Calu3 (cell line): ENCODE data around the gene SLC3A2. TPM values are rescaled to one million over a fixed set of nuclear protein-coding genes. Genes with fewer than 3 reads are reported as not detected.
A peak's percentile ranks its signal among the peaks of the same experiment; 100 is the strongest.

Experiments
- BruUV-seq: library from RNA; stranded (reverse); fragments of 400-500 nt; replicated peaks from 2 replicates; lab custom pipeline; 2021; lab: Mats Ljungman, UMichigan
- CTCF ChIA-PET: fragments of 300-600 bp; sonication (Branson Sonifier 250); formaldehyde crosslinking; loops from one replicate; lab custom pipeline; 2022; ENCODE audit warnings: antibody characterized with exemption; lab: Charles Lee
- DNase-seq: peaks from one replicate; pipeline ENCODE4 v3.0.0; 2022
- H3K27ac Mint-ChIP-seq: one replicate; pipeline ENCODE4 v1.8.0; 2022; ENCODE audit warnings: mixed read lengths; ENCODE audit not compliant: unreplicated experiment
- H3K27me3 Mint-ChIP-seq: one replicate; pipeline ENCODE4 v1.8.0; 2022; ENCODE audit warnings: mixed read lengths; ENCODE audit not compliant: unreplicated experiment
- H3K36me3 Mint-ChIP-seq: one replicate; pipeline ENCODE4 v1.8.0; 2022; ENCODE audit warnings: mild to moderate bottlenecking, moderate library complexity, mixed read lengths; ENCODE audit not compliant: insufficient read depth, unreplicated experiment
- H3K4me1 Mint-ChIP-seq: one replicate; pipeline ENCODE4 v1.8.0; 2022; ENCODE audit warnings: mild to moderate bottlenecking, low read depth, mixed read lengths; ENCODE audit not compliant: unreplicated experiment
- H3K4me3 Mint-ChIP-seq: one replicate; pipeline ENCODE4 v1.8.0; 2022; ENCODE audit warnings: mild to moderate bottlenecking, low read depth, moderate library complexity, mixed read lengths; ENCODE audit not compliant: unreplicated experiment
- H3K9me3 Mint-ChIP-seq: one replicate; pipeline ENCODE4 v1.8.0; 2022; ENCODE audit warnings: low read depth, mixed read lengths; ENCODE audit not compliant: unreplicated experiment
- intact Hi-C: fragments of 100-400 bp; cut with micrococcal nuclease; formaldehyde crosslinking; loops from one replicate; pipeline ENCODE4 v1.10.0; 2022; ENCODE audit not compliant: unreplicated experiment
- total RNA-seq: library from RNA; stranded (reverse); gene quantifications from 2 replicates; pipeline ENCODE4 v1.2.3, GENCODE V29; 2022
- TF ChIP-seq, protein P1 (sequence below): fragments of 200-600 bp; IDR thresholded peaks from one replicate; pipeline ENCODE4 v1.8.0; 2022; ENCODE audit warnings: antibody characterized with exemption; ENCODE audit not compliant: unreplicated experiment

Gene SLC3A2
- total RNA-seq, 1 experiment from 2014 or later, result 444 TPM

DNA sequence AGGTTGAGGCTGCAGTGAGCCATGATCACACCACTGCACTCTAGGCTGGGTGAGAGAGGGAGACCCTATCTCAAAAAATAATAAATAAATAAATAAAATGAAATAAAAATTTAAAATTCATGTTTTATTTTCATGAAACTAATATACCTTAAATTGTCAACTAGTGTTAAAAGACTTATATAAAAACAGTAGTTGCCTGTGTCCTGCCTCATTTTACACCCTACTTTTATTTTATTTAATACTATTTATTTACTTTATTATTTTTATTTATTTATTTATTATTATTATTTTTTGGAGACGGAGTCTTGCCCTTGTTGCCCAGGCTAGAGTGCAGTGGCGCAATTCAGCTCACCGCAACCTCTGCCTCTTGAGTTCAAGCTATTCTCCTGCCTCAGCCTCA is 36.5 kb upstream of the SLC3A2 start:
- Mint-ChIP-seq H3K4me3 (no peak overlapping the region), H3K9me3 (no peaks in the 10 kb centered on the region), H3K27ac (no peak overlapping the region), H3K4me1 (peaks cover 4% of the 10 kb centered on the region), H3K27me3 (no peaks in the 10 kb centered on the region), H3K36me3 (no peaks in the 10 kb centered on the region)
- no TSS peak for BruUV-seq
- no peak for DNase-seq
- intact Hi-C loops, result no loop called here
- TF ChIP-seq, protein P1, sequence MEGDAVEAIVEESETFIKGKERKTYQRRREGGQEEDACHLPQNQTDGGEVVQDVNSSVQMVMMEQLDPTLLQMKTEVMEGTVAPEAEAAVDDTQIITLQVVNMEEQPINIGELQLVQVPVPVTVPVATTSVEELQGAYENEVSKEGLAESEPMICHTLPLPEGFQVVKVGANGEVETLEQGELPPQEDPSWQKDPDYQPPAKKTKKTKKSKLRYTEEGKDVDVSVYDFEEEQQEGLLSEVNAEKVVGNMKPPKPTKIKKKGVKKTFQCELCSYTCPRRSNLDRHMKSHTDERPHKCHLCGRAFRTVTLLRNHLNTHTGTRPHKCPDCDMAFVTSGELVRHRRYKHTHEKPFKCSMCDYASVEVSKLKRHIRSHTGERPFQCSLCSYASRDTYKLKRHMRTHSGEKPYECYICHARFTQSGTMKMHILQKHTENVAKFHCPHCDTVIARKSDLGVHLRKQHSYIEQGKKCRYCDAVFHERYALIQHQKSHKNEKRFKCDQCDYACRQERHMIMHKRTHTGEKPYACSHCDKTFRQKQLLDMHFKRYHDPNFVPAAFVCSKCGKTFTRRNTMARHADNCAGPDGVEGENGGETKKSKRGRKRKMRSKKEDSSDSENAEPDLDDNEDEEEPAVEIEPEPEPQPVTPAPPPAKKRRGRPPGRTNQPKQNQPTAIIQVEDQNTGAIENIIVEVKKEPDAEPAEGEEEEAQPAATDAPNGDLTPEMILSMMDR, result no peak
- CTCF ChIA-PET, result no interaction called here

- no peak overlapping the region for H3K27ac Mint-ChIP-seq
- no peak overlapping the region for H3K4me3 Mint-ChIP-seq
- BruUV-seq, result no TSS peak
- TF ChIP-seq, protein P1, result no peak
- CTCF ChIA-PET, result interaction anchor here (0.5 to 0.6 kb wide), 2 partner anchors 11 to 78 kb away, joined by 3 to 4 read pairs; no protein-coding TSS in a partner anchor
- no peak for DNase-seq
- H3K4me1 Mint-ChIP-seq, result no peaks in the 10 kb centered on the region
- H3K9me3 Mint-ChIP-seq, result no peaks in the 10 kb centered on the region
- peaks cover 14% of the 10 kb centered on the region for H3K36me3 Mint-ChIP-seq
- intact Hi-C loops, result no loop called here
- H3K27me3 Mint-ChIP-seq, result no peaks in the 10 kb centered on the region
These were observed 34.5 kb upstream of the SLC3A2 start for GRCh38 chr11:62846177-62846576.

DNA sequence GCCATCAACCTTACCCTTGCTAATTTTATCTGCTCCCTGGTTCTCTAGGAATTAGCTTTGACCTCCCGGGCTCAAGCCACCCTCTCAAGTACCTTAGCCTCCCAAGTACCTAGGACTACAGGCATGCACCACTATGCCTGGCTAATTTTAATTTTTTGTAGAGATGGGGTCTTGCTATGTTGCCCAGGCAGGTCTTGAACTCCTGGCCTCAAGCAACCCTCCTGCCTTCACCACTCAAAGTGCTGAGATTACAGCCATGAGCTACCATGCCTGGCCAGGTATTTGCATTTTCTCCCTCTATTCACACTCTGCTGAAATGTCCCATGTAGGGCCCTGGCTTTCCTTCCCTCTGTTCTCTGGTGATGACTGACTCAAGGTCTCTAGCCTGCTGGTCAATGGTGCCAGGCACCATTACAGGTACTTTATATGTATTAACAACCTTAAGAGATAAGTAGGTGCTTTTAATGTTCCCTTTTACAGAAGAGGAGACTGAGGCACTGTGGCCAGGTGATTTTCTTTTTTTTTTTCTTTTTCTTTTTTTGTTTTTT is 32.9 kb upstream of the SLC3A2 start:
- peaks cover 31% of the 10 kb centered on the region for H3K36me3 Mint-ChIP-seq
- H3K27ac Mint-ChIP-seq, result no peak overlapping the region
- no peaks in the 10 kb centered on the region for H3K27me3 Mint-ChIP-seq
- no peak for DNase-seq
- H3K9me3 Mint-ChIP-seq, result no peaks in the 10 kb centered on the region
- peaks cover 12% of the 10 kb centered on the region for H3K4me1 Mint-ChIP-seq
- TF ChIP-seq, protein P1, result no peak
- intact Hi-C loops, result no loop called here
- BruUV-seq, result no TSS peak
- CTCF ChIA-PET, result no interaction called here
- H3K4me3 Mint-ChIP-seq, result no peak overlapping the region

DNA sequence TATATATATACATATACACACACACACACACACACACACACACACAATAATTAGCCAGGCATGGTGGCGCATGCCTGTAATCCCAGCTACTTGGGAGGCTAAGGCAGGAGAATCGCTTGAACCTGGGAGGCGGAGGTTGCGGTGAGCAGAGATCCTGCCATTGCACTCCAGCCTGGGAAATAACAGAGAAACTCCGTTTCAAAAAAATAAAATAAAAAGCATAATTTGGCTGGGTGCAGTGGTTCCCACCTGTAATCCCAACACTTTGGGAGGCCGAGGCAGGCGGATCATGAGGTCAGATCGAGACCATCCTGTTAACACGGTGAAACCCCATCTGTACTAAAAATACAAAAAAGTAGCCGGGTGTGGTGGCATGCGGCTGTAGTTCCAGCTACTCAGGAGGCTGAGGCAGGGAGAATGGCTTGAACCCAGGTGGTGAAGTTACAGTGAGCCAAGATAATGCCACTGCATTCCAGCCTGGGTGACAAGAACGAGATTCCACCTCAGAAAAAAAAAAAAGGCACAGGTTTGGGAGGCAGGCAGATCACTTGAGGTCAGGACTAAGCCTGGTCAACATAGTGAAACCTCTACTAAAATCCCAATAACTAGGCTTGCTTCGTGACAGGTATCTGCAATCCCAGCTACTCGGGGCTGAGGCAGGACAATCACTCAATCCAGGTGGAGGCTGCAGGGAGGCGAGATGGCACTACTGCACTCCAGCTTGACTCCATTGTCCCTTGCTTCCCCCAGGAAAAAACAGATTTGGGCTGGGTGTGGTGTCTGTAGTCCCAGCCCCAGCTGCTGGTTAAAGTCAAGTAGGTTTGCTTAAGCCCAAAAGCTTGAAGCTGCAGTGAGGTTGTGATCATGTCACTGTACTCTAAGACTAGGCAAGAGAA is 29.5 kb upstream of the SLC3A2 start:
- CTCF ChIA-PET, result interaction anchor here (1.0 kb wide), 1 partner anchor 65 kb away, joined by 3 read pairs; no protein-coding TSS in a partner anchor
- peaks cover 64% of the 10 kb centered on the region for H3K36me3 Mint-ChIP-seq
- peaks cover 25% of the 10 kb centered on the region for H3K4me1 Mint-ChIP-seq
- no peak for DNase-seq
- TF ChIP-seq, protein P1, result no peak
- intact Hi-C loops, result no loop called here
- no peaks in the 10 kb centered on the region for H3K27me3 Mint-ChIP-seq
- peak overlapping the region; percentile 34 for H3K27ac Mint-ChIP-seq
- H3K4me3 Mint-ChIP-seq, result peak overlapping the region; percentile 22
- no peaks in the 10 kb centered on the region for H3K9me3 Mint-ChIP-seq
- no TSS peak for BruUV-seq
